Right lung (tissue), 5 donors: ENCODE results near the gene MCF2L2. TPM values are rescaled to one million over a fixed set of nuclear protein-coding genes. Genes with fewer than 3 reads are reported as not detected.
"Not testable (repeated sequence)": the region's sequence is repeated elsewhere in the genome, so short reads cannot be mapped to it uniquely, and the experiment has no call there.

Experiments
- DNase-seq, 2 donors: peaks; one replicate each; pipeline ENCODE4 v3.0.0-alpha.2; 2013
- polyA plus RNA-seq, 5 donors: library from polyadenylated mRNA; unstranded; fragments of 120-200 nt; gene quantifications; one replicate each; pipeline versions ENCODE4 v1.2.1 to v1.2.3, GENCODE V29; 2013; ENCODE audit warnings: inconsistent platforms in 1 of 5, low replicate concordance in 1 of 5; ENCODE audit not compliant: insufficient read length in 5 of 5, insufficient read depth in 1 of 5

The MCF2L2 gene
- polyA plus RNA-seq, 5 donors: 1.3 to 3.2 (median 2.6) TPM

GRCh38 chr3:183208260-183208659 is 220.2 kb downstream of the MCF2L2 start:
- DNase-seq: no peak

DNA sequence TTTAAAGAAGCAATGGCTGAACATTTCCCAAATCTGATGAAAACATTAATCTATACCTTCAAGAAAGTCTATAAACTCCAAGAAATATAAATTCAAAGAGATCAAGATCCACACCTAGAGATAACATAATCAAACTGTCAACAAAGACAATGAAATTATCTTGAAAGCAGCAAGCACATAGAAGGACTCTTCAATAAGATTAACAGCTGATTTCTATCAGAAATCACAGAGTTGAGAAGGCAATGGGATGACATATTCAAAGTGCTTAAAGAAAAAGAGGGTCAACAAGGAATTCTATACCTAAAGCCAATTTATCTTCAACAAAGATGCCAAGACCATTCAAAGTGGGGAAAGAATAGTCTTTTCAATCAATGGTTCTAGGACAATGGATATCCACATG is 224.7 kb downstream of the MCF2L2 start:
- DNase-seq: no peak

DNA sequence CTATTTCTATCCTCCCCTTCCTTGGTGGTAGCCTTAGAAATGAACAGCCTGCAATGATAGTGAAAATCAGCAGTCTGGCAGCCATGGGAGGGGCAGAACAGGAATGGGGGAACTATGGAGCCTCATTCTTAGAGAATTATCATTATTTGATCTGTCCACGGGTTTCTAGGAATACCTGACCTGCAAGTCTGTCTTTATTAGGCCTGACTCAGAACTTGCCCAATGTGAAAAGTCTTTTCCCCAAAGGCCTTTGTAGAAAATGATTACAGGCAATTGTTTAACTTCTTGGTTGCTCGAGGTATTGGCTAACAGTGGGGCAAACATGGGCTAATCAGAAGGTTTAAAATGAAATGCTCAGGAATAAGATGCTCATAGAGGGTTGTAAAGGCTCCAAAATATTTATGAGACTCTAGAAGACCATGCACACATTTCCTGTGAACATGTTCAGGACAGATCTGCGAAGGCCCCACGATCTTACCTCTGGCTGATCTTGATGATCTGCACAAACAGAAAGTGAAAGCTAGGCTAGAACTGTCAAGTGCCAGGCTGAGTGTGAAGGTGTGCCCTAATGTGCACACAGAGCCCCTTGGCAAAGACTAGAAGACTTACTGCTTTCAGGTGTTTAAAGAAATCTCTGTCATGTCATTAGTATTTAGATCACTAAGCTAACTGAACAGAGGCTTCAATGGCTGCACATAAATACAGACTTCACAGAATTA is 226.3 kb downstream of the MCF2L2 start:
- DNase-seq: no peak

DNA sequence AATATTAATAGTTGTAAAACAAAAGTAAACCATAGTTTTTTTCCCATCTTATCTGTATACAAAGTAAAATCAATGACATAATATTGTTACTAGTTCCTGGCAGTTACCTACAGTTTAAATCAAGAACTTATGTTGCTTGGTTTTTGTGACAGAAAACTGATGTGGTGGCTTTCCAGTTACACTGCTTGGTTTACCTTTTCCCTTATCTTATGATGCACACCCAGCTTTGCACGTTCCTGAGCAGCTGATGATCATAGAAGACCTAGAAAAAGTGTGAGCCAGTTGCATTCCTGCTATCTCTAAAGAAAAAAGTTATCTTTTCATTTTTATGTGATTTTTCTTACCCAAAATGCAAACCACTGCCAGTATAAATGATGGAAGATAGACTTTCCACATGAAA is 229.5 kb downstream of the MCF2L2 start:
- no peak for DNase-seq

GRCh38 chr3:183197734-183198133 is 230.7 kb downstream of the MCF2L2 start:
- DNase-seq: no peak

GRCh38 chr3:183195266-183195665 is 233.2 kb downstream of the MCF2L2 start:
- DNase-seq: no peak

GRCh38 chr3:183193762-183194689 is 234.4 kb downstream of the MCF2L2 start:
- DNase-seq: no peak

- DNase-seq: no peak
Observed at GRCh38 chr3:183192650-183193300, 235.6 kb downstream of the MCF2L2 start.

- DNase-seq: no peak
Observed at GRCh38 chr3:183189641-183190040, 238.8 kb downstream of the MCF2L2 start.

GRCh38 chr3:183188895-183189462 is 239.4 kb downstream of the MCF2L2 start:
- DNase-seq: no peak

- DNase-seq: no peak
Observed at GRCh38 chr3:183185696-183186095, 242.7 kb downstream of the MCF2L2 start.

DNA sequence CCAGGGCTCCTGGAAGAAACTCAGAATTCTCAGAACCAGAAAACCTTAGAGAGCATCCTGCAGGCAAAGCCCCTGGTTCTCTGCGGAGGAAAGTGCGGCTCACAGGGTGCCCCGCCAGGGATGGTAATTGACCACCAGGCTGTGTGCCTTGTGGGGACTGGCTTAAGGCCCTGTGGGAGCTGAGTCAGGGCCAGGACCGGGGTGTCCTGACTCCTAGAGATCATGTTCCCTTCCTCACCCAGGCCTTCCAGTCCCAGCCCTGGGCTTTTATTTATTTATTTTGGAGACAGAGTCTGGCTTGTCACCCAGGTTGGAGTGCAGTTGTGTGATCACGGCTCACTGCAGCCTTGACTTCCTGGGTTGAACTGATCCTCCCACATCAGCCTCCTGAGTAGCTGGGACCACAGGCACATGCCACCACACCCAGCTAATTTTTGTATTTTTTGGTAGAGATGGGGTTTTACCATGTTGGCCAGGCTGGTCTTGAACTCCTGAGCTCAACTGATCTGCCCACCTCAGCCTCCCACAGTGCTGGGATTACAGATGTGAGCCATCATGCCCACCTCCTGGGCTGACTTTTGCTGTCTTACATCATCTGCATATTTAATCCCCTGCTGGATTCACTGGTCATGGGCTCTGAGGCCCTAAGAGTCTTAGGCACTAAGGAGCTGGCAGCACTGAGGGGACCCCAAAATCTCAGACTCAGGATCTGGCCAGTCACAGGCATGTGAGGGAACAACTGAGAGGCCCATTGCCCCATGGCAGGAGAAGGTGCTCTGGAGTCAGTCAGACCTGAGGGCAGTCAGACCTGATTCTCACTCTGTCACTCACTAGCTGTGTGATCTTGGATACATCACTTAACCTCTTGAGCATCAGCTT is 245.4 kb downstream of the MCF2L2 start:
- no peak for DNase-seq

DNA sequence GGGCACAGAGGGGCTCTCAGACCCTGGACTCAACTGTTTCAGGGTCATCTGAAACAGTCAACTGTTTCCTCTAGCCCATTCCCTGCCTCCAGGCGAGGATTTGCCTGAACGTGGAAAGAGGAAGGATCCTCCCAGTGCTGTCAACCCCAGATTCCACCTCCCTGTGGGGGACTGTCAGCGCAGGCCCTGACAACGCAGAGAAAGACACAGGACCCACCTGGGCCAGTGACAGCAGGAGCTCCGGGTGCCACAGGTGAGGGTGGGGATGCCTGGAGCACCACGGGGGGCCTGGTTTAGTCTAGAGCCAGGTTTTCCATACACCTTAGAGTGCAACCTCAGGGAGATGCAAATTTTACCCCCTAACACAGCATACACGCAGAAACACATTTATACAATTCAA is 246.3 kb downstream of the MCF2L2 start:
- no peak for DNase-seq

DNA sequence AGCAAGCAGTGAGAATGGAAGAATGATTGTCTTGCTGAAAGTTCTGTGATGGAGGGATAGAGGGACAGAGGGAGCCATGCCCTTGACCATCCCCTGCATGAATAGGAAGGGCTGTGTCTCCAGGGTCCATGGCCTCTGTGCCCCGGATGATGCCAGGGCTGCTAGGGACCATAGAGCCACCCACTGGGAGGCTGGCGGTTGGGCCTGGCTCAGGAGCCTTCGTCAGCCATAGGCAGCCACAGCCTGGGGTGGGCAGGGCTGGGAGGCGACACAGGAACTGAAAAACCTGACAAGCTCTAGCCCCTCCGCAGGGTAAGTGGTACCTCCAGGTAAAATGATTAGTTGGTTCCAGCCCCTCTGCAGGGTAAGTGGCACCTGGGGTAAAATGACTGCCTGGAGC is 246.8 kb downstream of the MCF2L2 start:
- no peak for DNase-seq

DNA sequence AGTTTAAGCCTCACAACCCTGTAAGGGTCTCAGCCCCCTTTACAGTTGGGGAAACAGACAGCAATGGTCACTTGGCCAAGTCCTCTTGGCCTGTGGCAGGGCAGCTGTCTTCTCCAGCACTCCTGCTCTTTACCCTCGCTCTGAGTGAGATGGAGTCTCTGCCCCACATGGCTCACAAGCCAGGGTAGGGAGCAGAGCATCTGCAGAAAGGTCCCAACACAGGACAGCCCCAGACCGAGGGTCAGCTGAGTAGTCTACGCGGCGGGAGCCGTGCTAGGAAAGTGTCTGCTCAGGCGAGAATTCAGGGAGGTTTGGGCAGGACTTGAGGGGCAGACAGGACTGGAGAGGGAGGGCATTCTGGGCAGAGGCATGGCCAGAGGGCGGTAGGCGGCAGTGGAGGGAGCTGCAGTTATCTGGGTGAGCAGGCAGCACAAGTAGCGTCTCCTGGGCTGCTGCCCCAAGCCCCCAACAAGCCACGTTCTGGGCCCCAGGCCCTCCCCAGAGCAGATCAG is 247.6 kb downstream of the MCF2L2 start:
- DNase-seq: no peak

GRCh38 chr3:183180110-183180783 is 248.2 kb downstream of the MCF2L2 start:
- DNase-seq: no peak

DNA sequence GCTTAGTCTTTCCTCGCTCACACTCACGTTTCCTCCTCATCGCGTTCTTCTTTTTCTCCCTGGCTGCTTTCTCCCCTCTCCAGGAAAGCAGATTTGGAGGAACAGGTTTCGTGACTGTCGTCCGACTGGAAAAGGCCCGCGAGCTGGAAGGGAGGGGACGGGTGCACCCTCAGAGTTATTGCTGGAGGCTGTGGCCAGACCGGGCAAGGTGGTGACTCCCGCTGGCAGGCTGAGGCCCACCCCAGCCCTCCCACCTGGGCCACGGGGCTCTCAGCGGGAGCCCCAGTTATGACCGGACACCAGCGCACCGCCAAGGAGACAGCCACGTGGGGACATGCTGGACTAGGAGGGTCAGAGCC is 248.9 kb downstream of the MCF2L2 start:
- DNase-seq: not testable (repeated sequence)

DNA sequence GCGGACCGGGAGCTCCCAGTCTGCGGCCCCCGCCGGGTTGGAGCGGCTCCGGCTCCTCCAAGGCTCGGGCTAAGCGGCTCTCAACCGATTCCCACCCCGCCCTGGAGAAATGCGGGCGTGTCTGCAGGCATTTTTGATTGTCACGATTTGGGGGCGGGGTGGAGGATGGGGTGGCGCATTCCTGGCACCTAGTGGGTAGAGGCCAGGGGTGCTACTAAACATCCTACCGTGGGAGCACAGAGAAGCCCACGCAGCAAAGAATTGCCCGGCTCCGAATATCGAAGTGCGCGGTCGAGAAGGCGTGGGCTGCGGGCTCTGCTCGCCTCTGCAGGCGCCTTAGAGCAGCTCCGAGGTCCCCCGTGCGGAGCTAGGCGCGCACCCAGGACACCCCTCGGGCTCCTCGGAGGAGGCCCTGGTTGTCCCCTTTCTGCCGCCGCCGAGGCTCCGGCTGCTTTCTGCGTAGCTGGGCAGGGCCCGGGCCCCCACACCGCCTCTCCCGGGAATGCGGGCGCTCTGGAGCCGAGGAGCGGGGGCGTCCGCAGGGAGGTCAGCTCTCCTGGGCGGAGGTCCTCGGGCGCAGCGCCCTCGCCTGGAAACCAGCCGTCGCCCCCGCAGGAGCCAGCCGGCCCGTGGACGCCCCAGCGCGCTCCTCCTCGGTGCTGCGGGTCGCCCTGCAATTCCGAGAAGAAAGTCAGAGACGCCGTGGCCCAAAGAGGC is 249.4 kb downstream of the MCF2L2 start:
- DNase-seq: peak in 1 of 2 donors; percentile 46

DNA sequence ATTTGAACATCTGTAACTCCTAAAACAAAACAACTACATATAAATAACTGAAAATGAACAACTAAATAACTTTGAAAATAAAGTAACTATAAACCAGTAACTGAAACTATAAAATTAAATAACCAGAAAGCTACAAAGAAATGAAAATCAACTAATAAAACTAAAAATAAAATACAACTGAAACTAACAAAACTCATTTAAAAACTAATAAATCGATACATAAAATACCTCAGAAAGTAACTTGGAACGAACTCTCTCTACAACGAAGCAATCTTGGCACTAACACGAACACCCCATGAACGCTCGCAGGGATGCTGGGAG is 249.9 kb downstream of the MCF2L2 start:
- no peak for DNase-seq
